Measurements from ENCODE around the gene NR3C1.

Gene NR3C1

DNA sequence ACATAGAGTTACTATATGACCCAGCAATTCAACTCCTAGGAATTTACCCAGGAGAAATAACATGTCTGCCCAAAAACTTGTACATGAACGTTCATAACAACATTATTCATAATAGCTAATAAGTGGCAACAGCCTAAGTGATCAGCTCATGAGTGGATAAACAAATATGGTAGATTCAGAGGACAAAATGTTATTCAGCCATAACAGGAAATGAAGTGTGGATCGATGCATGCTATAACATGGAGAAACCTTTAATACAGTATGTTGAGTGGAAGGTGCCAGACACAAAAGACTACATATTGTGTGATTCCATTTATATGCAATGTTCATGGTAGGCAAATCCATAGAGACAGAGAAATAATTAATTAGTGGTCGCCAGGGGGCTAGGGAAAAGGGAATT is 22.3 kb upstream of the NR3C1 start:
- DNase-seq, result no peak

- DNase-seq, result no peak
Measured at GRCh38 chr5:143418140-143418866, 14.8 kb upstream of the NR3C1 start.

DNA sequence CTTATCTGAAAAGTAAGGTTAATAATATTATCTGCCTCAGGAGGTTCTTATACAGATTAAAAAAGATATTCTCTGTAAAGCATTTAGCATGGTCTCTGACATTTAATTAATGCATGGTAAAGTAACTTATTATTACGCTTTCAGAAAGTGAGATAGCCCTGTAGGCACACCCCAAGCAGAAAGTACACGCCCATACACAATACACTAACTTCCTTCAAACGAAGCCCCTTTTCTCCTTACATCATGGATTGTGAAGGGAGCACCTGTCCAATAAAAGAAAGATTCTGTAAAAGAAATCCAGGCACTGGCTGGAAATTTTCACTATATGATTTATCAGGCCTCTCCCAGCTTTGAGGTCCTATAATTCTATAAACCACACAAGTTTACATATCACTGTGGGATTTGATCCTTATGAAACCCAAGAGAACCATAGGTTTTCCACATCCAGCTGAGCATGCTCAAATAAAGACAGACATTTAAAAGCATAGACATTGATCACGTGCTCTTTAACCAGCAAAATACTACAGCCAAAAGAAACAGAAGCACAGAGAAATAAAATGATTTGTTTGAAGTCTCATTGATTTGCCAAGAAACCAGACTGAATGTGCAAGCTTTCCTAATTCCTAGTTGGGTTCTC is 14.1 kb upstream of the NR3C1 start:
- peak in 1 of 2 experiments; percentile 3 for DNase-seq

DNA sequence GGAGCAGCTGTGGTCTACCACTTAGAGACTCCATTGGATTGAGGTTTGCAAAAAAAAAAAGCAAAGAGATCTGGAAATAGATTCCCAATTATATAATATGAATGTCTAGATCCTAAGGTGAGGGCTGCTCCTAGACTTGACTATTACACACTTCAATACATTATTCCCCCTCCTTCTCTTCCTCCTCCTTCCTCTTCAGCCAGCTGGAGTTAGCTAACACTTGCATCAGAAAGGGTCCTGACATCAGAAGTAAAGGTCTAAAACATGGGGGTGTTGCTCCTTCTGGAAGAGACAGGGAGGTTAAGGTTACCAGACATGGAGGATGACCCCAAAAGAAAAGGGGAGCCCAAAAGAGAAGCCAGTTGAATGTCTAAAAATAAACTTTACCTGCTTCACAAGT is 12.9 kb upstream of the NR3C1 start:
- no peak for DNase-seq

DNA sequence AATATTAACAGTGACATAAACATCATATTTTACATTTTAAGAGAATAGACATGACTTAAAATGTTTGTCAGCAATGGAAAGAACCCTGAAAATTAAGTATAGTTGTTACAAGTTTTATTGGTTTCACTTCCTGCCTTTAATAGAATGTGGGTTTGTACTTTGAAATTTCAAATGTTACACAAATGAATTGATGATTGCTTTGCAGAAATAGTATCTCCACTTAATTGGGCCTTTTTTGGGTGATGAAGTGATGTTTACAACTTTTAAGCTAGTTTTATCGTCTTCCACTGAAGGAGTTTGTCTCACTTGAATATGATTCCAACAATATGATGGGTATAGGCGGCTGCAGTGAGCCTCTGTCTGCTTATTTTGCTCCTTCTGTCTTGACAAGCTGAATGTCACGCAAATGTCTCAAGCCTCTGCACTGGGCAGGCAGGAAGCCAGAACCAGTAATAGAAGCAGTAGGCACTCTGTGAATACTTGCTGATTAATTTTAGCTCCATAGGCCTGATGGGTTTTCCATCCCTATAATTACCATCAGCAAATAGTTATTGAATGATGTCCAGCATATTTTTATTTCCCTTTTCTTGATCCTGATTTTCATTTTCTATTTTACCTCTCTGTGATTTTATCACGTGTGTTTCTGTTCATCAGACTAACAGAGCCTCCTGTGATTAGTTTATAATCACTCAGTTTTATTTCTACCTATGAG is 10.6 kb upstream of the NR3C1 start:
- no peak for DNase-seq

DNA sequence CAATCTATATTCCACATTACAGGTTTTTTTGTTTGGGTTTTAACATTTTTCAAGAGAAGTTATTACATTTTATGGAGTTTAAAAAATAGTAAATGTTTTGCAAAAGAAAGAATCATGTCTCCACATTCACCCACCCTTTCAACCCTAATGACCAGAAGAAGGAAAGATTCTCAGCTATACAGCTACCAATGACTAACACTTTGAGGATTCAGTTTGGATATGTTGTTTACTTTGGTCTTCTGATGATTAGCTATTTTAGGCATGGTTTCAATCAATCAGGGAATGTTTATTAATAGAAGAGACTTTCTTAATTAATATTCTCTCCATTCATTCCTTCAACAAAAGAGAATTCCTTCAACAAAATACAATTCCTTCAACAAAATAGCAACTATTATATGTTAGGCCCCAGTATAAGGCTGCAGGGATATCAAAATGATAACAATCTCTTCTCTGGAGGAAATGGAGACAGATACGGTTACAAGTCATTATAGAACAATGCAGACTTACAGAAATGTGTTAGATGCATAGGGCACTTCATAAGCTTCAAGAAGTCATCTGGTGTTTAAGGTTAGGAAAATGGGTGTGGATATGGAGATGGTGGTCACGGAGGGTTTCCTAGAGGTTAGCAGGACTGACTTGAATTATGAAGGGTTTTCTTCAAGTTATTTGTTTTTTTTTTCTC is 9.3 kb upstream of the NR3C1 start:
- no peak for DNase-seq

- no peak for DNase-seq
Measured at GRCh38 chr5:143409926-143410325, 6.4 kb upstream of the NR3C1 start.

GRCh38 chr5:143406408-143406807 is 2.9 kb upstream of the NR3C1 start:
- no peak for DNase-seq

GRCh38 chr5:143405849-143406098 is 2.3 kb upstream of the NR3C1 start:
- no peak for DNase-seq

GRCh38 chr5:143405063-143405848 is 1.8 kb upstream of the NR3C1 start:
- peak; percentile 48 to 73 for DNase-seq

DNA sequence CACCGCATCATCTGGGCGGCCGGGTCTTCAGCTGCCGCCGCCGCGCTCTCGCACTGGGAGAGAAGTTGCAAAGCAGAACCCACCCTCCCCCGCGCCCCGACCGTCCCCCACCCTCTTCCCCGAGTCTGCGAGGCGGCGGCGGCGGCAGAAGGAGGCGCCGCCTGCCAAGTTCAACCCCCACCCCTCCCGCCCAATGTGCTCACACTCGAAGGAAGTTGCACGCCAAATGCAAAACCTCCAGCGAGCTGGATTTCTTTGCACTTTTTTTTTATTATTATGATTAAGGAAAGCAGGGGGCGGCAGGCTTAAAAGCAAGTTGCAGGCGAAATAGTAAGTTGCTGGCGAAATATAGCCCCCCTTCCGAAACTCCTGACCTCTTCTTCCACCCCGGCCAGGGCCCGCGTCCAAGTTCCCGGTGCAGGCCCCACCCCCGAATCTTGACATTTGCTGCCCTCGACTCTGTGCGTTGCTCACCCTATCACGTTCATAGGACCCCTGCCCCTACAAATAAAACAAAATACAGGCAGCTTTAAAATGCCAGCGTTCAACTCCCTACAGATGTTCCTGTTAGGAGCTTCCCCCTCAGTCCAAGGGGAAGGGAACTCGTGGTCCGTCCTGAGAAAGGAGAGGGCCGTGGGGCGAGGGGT is 1.1 kb upstream of the NR3C1 start:
- peak in 1 of 2 experiments; percentile 24 for DNase-seq

- DNase-seq, result no peak
Measured at GRCh38 chr5:143403334-143403592, 223 bp downstream of the NR3C1 start.

DNA sequence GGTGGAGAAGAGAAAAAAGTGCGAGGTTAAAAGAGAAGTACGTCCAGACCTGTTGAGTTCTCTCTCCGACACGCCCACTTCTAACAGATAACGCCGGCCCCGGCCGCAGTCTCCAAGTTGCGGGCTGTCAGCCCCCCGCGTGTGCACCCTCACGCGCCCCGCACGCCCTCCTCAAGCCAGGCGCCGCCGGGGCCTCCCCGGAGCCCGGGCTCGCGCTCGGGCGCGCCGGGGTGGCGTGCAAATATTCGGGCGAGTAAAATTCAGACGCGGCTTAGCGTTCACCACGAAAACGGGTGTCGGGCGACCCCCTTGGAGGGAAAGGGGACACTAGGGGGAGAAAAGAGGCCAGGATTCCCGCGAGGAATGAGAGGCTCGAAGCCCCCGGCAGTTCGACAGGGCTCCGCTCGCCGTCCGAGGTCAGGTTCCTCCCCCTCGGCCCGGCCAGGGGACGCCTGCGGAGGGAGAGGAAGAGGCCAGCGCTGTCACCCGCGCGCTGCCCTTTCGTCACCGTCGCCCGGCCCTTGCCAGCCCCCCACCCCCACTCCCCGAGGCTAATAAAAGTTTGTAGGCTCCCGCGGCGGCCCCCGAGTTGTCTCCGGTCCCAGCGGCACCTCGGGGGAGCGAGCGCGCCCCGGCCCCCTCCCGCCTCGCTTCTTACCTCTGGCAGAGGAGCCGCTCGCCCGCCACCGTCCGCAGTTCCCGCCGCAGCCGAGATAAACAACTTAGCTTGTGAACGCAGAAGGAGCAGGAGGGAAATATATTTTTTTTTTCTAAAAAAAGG is 743 bp downstream of the NR3C1 start:
- peak in 1 of 2 experiments; percentile 29 for DNase-seq

- no peak for DNase-seq
Measured at GRCh38 chr5:143402017-143402552, 1.4 kb downstream of the NR3C1 start.

DNA sequence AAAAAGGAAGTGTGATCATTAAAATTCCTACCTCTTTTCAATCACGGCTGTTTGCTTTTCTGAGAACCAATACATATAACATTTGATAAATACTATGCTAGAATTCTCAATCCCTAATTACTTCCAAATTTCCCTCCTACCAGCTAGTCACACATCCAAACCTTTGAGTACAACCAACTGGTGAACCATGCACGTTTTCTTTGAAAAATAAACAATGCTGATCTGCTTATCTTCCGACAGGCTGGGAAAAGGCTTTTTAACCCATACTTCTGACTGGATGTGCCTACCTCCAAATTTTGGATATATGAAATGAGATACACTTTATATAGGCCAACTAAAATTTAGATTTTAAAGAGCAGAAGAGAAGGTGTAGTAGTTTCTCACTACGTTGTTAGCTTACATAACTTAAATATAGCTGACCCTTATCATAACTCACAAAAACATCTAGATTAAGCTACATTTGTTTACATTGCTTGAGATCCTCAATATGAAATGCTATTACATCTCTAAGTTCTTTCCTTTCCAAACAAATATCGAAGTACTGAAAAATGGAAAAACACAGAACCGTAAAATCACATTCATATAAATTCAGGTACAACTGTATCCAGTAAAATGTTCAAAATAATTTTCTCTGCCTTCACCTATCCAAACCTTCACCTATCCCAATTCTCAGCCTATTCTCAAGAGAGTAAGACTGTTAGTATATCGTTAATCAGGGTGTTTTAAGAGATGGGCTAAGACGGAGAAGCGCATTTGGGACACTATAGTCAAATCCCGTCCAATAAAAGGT is 2.1 kb downstream of the NR3C1 start:
- DNase-seq, result no peak

- peak in 1 of 2 experiments; percentile 23 for DNase-seq
Measured at GRCh38 chr5:143400541-143401226, 2.8 kb downstream of the NR3C1 start.

DNA sequence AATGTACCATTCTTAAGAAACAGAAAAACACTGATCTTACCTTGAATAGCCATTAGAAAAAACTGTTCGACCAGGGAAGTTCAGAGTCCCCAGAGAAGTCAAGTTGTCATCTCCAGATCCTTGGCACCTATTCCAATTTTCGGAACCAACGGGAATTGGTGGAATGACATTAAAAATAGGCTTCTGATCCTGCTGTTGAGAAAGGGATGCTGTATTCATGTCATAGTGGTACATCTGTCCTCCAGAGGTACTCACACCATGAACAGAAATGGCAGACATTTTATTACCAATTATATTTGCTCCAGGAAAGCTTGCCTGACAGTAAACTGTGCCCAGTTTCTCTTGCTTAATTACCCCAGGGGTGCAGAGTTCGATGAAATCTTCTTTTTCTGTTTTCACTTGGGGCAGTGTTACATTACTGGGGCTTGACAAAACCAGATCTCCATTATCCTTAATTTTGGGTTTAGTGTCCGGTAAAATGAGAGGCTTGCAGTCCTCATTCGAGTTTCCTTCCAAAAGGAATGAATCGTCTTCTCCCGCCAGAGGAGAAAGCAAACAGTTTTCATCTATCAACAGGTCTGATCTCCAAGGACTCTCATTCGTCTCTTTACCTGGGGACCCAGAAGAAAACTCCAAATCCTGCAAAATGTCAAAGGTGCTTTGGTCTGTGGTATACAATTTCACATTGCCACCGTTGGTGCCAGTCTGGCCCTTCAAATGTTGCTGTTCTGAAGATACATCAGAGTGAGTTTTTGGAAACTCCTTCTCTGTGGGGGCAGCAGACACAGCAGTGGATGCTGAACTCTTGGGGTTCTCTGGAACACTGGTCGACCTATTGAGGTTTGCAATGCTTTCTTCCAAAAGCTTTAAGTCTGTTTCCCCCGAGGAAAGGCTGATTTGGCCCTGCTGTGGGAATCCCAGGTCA is 3.6 kb downstream of the NR3C1 start:
- DNase-seq, result no peak

DNA sequence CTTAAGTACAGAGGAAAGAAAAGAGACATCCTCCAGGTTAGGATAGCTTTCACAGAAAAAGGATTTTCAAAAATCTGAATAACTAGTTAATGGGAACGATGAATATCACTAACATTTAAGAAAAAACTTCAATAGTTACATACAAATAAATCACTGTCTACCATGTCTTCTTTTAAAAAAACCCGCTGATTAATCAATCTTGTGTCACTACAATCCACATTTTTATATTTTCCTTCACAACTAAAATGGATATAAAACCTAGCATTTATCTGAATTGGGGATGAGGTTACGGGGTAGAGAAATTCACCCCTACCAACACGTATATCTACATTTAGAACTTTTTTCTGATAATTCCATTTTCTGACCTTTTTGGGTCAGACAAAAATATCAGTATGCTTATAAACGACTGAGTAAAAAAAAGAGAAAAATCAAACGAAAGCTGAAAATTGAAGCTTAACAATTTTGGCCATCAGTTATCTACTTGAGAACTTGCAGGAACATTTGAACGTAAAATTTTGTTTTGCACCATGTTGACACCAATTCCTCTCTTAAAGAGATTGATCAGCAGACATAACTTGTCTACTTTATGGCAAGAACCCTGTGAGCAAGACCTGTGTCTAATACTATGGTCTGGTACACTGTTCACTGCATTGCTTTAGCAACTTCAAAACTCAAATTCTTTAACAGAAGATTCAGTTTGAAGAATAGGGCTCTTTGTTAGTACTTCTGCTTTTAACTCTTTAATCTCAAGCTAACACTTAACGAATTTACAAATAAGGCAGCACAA is 4.8 kb downstream of the NR3C1 start:
- no peak for DNase-seq
